ENCODE results near the gene SLC16A13. TPM values are rescaled to one million over a fixed set of nuclear protein-coding genes. Genes with fewer than 3 reads are reported as not detected.

Gene SLC16A13
- total and polyA plus RNA-seq, 2 of the 8 experiments (the other 6 are each of a cell fraction or from before 2014, with no cell fraction given) = 5.4 to 5.8 TPM

- TF ChIP-seq EZH2 (IDR thresholded peaks at IDR 0.05; ENCODE audit: low read depth, low read length, severe bottlenecking) = no peak
- no peak for TF ChIP-seq JUN (IDR thresholded peaks at IDR 0.05; ENCODE audit: low read depth, low read length)
Observed at GRCh38 chr17:7081341-7082062, 45.7 kb downstream of the SLC16A13 start (continued).

All from H1 (cell line).